Esophagus muscularis mucosa (tissue), 4 donors: ENCODE measurements around the gene SLC6A2. TPM values are rescaled to one million over a fixed set of nuclear protein-coding genes. Genes with fewer than 3 reads are reported as not detected.
A peak's percentile ranks its signal among the peaks of the same experiment; 100 is the strongest.

Experiments
- DNase-seq: peaks from one replicate; pipeline ENCODE4 v3.0.0-alpha.2; 2017; ENCODE audit errors: extremely low spot score
- H3K27ac ChIP-seq, 4 donors: fragments of 200-600 bp; sonication (generic); replicated peaks in 1 of 4; 1 replicate in 3 of 4; 2 replicates in 1 of 4; pipeline ENCODE4 v1.5.1; 2016 to 2019; ENCODE audit warnings: mild to moderate bottlenecking in 1 of 4
- H3K27me3 ChIP-seq, 4 donors: fragments of 200-600 bp; sonication (generic); one replicate each; pipeline versions ENCODE4 v1.5.1 to v1.6.0; 2016 to 2019
- H3K36me3 ChIP-seq, 4 donors: fragments of 200-600 bp; sonication (generic); one replicate each; pipeline ENCODE4 v1.5.1; 2016 to 2019
- H3K4me1 ChIP-seq, 4 donors: fragments of 200-600 bp; sonication (generic); one replicate each; pipeline ENCODE4 v1.5.1; 2016 to 2019
- H3K4me3 ChIP-seq, 4 donors: fragments of 200-600 bp; sonication (generic); 1 replicate in 2 of 4; 2 replicates in 2 of 4; pipeline ENCODE4 v1.5.1; 2016 to 2019; ENCODE audit warnings: mild to moderate bottlenecking in 4 of 4, moderate library complexity in 1 of 4
- H3K9me3 ChIP-seq, 4 donors: fragments of 200-600 bp; sonication (generic); 1 replicate in 3 of 4; 2 replicates in 1 of 4; pipeline ENCODE4 v1.5.1; 2016 to 2019
- CTCF ChIP-seq, 3 experiments: fragments of 200-600 bp in 2 of 3; fragments of 450-650 bp in 1 of 3; sonication (generic) in 2 of 3; IDR thresholded peaks; one replicate each; pipeline ENCODE4 v1.5.1; 2017 to 2019; ENCODE audit warnings: antibody characterized with exemption in 3 of 3, mild to moderate bottlenecking in 2 of 3, moderate library complexity in 1 of 3
- EP300 ChIP-seq: sonication (generic); formaldehyde crosslinking; IDR thresholded peaks from one replicate; pipeline ENCODE4 v1.6.1; 2017; ENCODE audit warnings: antibody characterized with exemption
- POLR2A ChIP-seq: fragments of 450-650 bp; IDR thresholded peaks from one replicate; pipeline ENCODE4 v1.6.1; 2017; ENCODE audit warnings: antibody characterized with exemption, moderate library complexity, mild to moderate bottlenecking, low read depth
- POLR2AphosphoS5 ChIP-seq, 2 donors: sonication (generic); formaldehyde crosslinking; IDR thresholded peaks; one replicate each; pipeline ENCODE4 v1.6.1; 2017; ENCODE audit warnings: antibody characterized with exemption in 2 of 2
- WGBS: methylation state at CpG from one replicate; pipeline ENCODE4 v1.1.5; 2018; 5-methylcytosine and 5-hydroxymethylcytosine counted together
- intact Hi-C: fragments of 100-400 bp; cut with DNase I; formaldehyde crosslinking; loops from one replicate; pipeline ENCODE4 v1.15.1; 2023
- total RNA-seq, 4 donors: library from RNA; depleted of rRNA; stranded (reverse); fragments of >200 nt; gene quantifications; one replicate each; pipeline versions ENCODE4 v1.1.0 to v1.2.1, GENCODE V29; 2016

SLC6A2 gene
- total RNA-seq, 4 donors from 2014 or later, result 0.19 to 2.1 (median 1.00) TPM

GRCh38 chr16:55667753-55668152 lies 12.0 kb downstream of the SLC6A2 start:
- intact Hi-C loops, result no loop called here
- peaks cover 0 to 18% (median 6%) of the 10 kb centered on the region in 4 donors for H3K4me1 ChIP-seq
- no peak for TF ChIP-seq CTCF (IDR thresholded peaks at IDR 0.05)
- TF ChIP-seq POLR2A, result no peak
- TF ChIP-seq POLR2AphosphoS5 (IDR thresholded peaks at IDR 0.05), result no peak
- H3K27me3 ChIP-seq, result peaks cover 0 to 5% (median 0%) of the 10 kb centered on the region in 4 donors
- no peak overlapping the region for H3K4me3 ChIP-seq
- H3K9me3 ChIP-seq, result peaks cover 0 to 6% (median 0%) of the 10 kb centered on the region in 4 donors
- whole genome bisulfite sequencing, result 89% methylated on average over 1 of the region's 1 CpG
- no peak overlapping the region for H3K27ac ChIP-seq
- no peaks in the 10 kb centered on the region for H3K36me3 ChIP-seq
- DNase-seq, result no peak

GRCh38 chr16:55668340-55669281 lies 12.8 kb downstream of the SLC6A2 start:
- 86% methylated on average over 9 of the region's 9 CpGs for WGBS
- TF ChIP-seq POLR2AphosphoS5 (IDR thresholded peaks at IDR 0.05), result no peak
- no peak for TF ChIP-seq CTCF (IDR thresholded peaks at IDR 0.05)
- TF ChIP-seq POLR2A, result no peak
- no peak for TF ChIP-seq EP300
- intact Hi-C loops, result no loop called here
- H3K27ac ChIP-seq, result peak overlapping the region in 1 of 4 donors; percentile 25
- DNase-seq, result no peak
- H3K4me1 ChIP-seq, result peaks cover 0 to 18% (median 6%) of the 10 kb centered on the region in 4 donors
- H3K4me3 ChIP-seq, result no peak overlapping the region
- H3K9me3 ChIP-seq, result peaks cover 0 to 2% (median 0%) of the 10 kb centered on the region in 4 donors
- no peaks in the 10 kb centered on the region for H3K36me3 ChIP-seq
- peaks cover 0 to 5% (median 0%) of the 10 kb centered on the region in 4 donors for H3K27me3 ChIP-seq

- 97% methylated on average over 19 of the region's 26 CpGs for WGBS
- no peak for TF ChIP-seq CTCF (IDR thresholded peaks at IDR 0.05)
- no peak for TF ChIP-seq POLR2A
- TF ChIP-seq EP300, result no peak
- no peak for TF ChIP-seq POLR2AphosphoS5 (IDR thresholded peaks at IDR 0.05)
- H3K36me3 ChIP-seq, result no peaks in the 10 kb centered on the region
- H3K9me3 ChIP-seq, result no peaks in the 10 kb centered on the region
- H3K27ac ChIP-seq, result no peak overlapping the region
- H3K4me1 ChIP-seq, result peaks cover 0 to 26% (median 13%) of the 10 kb centered on the region in 4 donors
- peaks cover 0 to 5% (median 0%) of the 10 kb centered on the region in 4 donors for H3K27me3 ChIP-seq
- intact Hi-C loops, result no loop called here
- DNase-seq, result no peak
- no peak overlapping the region for H3K4me3 ChIP-seq
These were observed 15.6 kb downstream of the SLC6A2 start for GRCh38 chr16:55671206-55671973.

GRCh38 chr16:55671974-55672280 lies 16.1 kb downstream of the SLC6A2 start:
- 95% methylated on average over 10 of the region's 10 CpGs for WGBS
- Histone ChIP-seq H3K36me3 (no peaks in the 10 kb centered on the region), H3K27me3 (peaks cover 0 to 3% (median 0%) of the 10 kb centered on the region in 4 donors), H3K27ac (no peak overlapping the region), H3K9me3 (no peaks in the 10 kb centered on the region), H3K4me3 (no peak overlapping the region), H3K4me1 (peaks cover 0 to 26% (median 13%) of the 10 kb centered on the region in 4 donors)
- no peak for TF ChIP-seq POLR2A
- TF ChIP-seq EP300, result no peak
- TF ChIP-seq CTCF (IDR thresholded peaks at IDR 0.05), result no peak
- TF ChIP-seq POLR2AphosphoS5 (IDR thresholded peaks at IDR 0.05), result no peak
- intact Hi-C loops, result no loop called here
- no peak for DNase-seq
